ENCODE data around the gene CD177. TPM values are rescaled to one million over a fixed set of nuclear protein-coding genes. Genes with fewer than 3 reads are reported as not detected.

Gene CD177
- total RNA-seq, result under 0.01 and 0.10 TPM in 2 replicates

GRCh38 chr19:43353606-43354304 lies at the start of gene CD177:
Gene CD177, plus strand, starts transcription at chr19:43353686. Its CDS starts 29 bp downstream, at chr19:43353715.

Other genes starting within 250 kb of the CD177 start
- 0.10 TPM in 1 of 2 replicates, not detected in the other for gene PSG5, start 167.2 kb upstream of the CD177 start, total RNA-seq
- gene PSG4, start 148.0 kb upstream of the CD177 start, total RNA-seq, result 0.19 and 0.65 TPM in 2 replicates
- not detected in 2 replicates for gene PSG9, start 84.2 kb upstream of the CD177 start, total RNA-seq
- not detected in 2 replicates for gene TEX101, start 61.2 kb downstream of the CD177 start, total RNA-seq
- under 0.01 TPM in 1 of 2 replicates, not detected in the other for gene LYPD3, start 111.9 kb downstream of the CD177 start, total RNA-seq
- gene PHLDB3, start 151.1 kb downstream of the CD177 start, total RNA-seq, result 8.9 and 13.1 TPM in 2 replicates
- gene ETHE1, start 173.5 kb downstream of the CD177 start, total RNA-seq, result 45.3 and 62.4 TPM in 2 replicates
- gene ZNF575, start 179.5 kb downstream of the CD177 start, total RNA-seq, result 0.38 and 0.65 TPM in 2 replicates
- gene XRCC1, start 221.8 kb downstream of the CD177 start, total RNA-seq, result 23.8 and 26.5 TPM in 2 replicates
- gene PINLYP, start 222.1 kb downstream of the CD177 start, total RNA-seq, result 0.98 and 1.7 TPM in 2 replicates
- gene IRGQ, start 242.4 kb downstream of the CD177 start, total RNA-seq, result 38.6 and 41.2 TPM in 2 replicates
- gene ZNF576, start 242.9 kb downstream of the CD177 start, total RNA-seq, result 10.5 and 11.8 TPM in 2 replicates